Keratinocyte (primary cell): Measurements from ENCODE around the gene KCNG3.

ENCODE experiments used
- CTCF ChIP-seq, 3 experiments: IDR thresholded peaks in 1 of 3; conservative IDR thresholded peaks in 1 of 3; optimal IDR thresholded peaks in 1 of 3; 2 replicates in 2 of 3; 3 replicates in 1 of 3; pipeline versions ENCODE3 to v1.5.1; 2011; ENCODE audit warnings: low read length in 3 of 3, mild to moderate bottlenecking in 3 of 3, moderate library complexity in 2 of 3, control low read depth in 1 of 3, inconsistent platforms in 1 of 3; ENCODE audit not compliant: insufficient read depth in 2 of 3; ENCODE audit errors: extremely low read depth in 1 of 3
- EZH2 ChIP-seq: IDR thresholded peaks from one replicate; pipeline ENCODE4 v1.6.1; 2012; ENCODE audit warnings: inconsistent platforms, mild to moderate bottlenecking, low read length, moderate library complexity

- no peak for TF ChIP-seq CTCF (optimal IDR thresholded peaks at IDR 0.05 in 1 of 3, IDR thresholded peaks at IDR 0.05 in 1 of 3, conservative IDR thresholded peaks at IDR 0.05 in 1 of 3; ENCODE audit: extremely low read depth in 1 of 3, insufficient read depth in 2 of 3, low read length in 3 of 3)
- TF ChIP-seq EZH2 = no peak
Measured at GRCh38 chr2:42459296-42459695, 34.5 kb downstream of the KCNG3 start.
